Aorta (tissue), 5 donors: ENCODE data around the gene AHDC1. TPM values are rescaled to one million over a fixed set of nuclear protein-coding genes. Genes with fewer than 3 reads are reported as not detected.

Experiments
- ATAC-seq: fragments of 200-7000 bp; cut with Tn5 transposase; one replicate; pipeline ENCODE4 v1.9.1; 2022; ENCODE audit warnings: moderate library complexity; ENCODE audit not compliant: low FRiP score
- DNase-seq, 2 donors: peaks; one replicate each; pipeline ENCODE4 v3.0.0-alpha.2; 2020
- H3K27ac ChIP-seq, 2 donors: one replicate each; pipeline ENCODE4 v1.5.1; 2013; ENCODE audit warnings: low read length in 2 of 2, mild to moderate bottlenecking in 2 of 2, moderate library complexity in 2 of 2, control low read depth in 1 of 2, inconsistent platforms in 1 of 2, low read depth in 1 of 2
- H3K27me3 ChIP-seq, 2 donors: one replicate each; pipeline ENCODE4 v1.6.1; 2013; ENCODE audit warnings: control low read depth in 1 of 2, low read length in 1 of 2, mild to moderate bottlenecking in 1 of 2, moderate library complexity in 1 of 2; ENCODE audit not compliant: insufficient read depth in 2 of 2, control insufficient read depth in 1 of 2
- H3K36me3 ChIP-seq, 2 donors: one replicate each; pipeline ENCODE4 v1.6.1; 2013; ENCODE audit warnings: control low read depth in 1 of 2, low read length in 1 of 2, mild to moderate bottlenecking in 1 of 2; ENCODE audit not compliant: insufficient read depth in 2 of 2, control insufficient read depth in 1 of 2
- H3K4me1 ChIP-seq, 2 donors: one replicate each; pipeline ENCODE4 v1.6.1; 2013; ENCODE audit warnings: low read length in 2 of 2, control low read depth in 1 of 2, mild to moderate bottlenecking in 1 of 2, moderate library complexity in 1 of 2; ENCODE audit not compliant: insufficient read depth in 2 of 2, control insufficient read depth in 1 of 2
- H3K4me3 ChIP-seq, 2 donors: one replicate each; pipeline ENCODE4 v1.5.1; 2013; ENCODE audit warnings: low read length in 2 of 2, control low read depth in 1 of 2, mild to moderate bottlenecking in 1 of 2
- H3K9me3 ChIP-seq: one replicate; pipeline ENCODE4 v1.6.1; 2013; ENCODE audit warnings: mild to moderate bottlenecking, low read length; ENCODE audit not compliant: control insufficient read depth
- WGBS, 2 donors: extraction: QIAGEN DNeasy Blood & Tissue Kit; methylation state at CpG; one replicate each; pipeline ENCODE4 v1.1.7; 2013; 5-methylcytosine and 5-hydroxymethylcytosine counted together
- intact Hi-C, 2 donors: fragments of 100-400 bp; cut with DNase I; formaldehyde crosslinking; loops; one replicate each; pipeline versions ENCODE4 v1.14.2 to v1.15.0; 2022
- polyA plus RNA-seq, 2 donors: library from polyadenylated mRNA; stranded (reverse); fragments of 200-250 nt; gene quantifications; one replicate each; pipeline ENCODE4 v1.2.3, GENCODE V29; 2013
- total RNA-seq, 2 donors: library from RNA; stranded (reverse); fragmentation: NEBNext Ultra II Directional; extraction: Animal tissue kit (Norgen Biotek cat#: 25700); gene quantifications; one replicate each; pipeline ENCODE4 v1.2.1, GENCODE V29; 2021
- donor health status: healthy with polysubstance abuse.
- donor health status: Bipolar disorder and iron deficiency.
- donor health status: DM: no; HTN: no; CAD: no.
- donor health status: DM: no; HTN: no; CAD: no.
- donor health status: DM: yes; HTN: yes; CAD: no.

The AHDC1 gene
- total and polyA plus RNA-seq, 4 donors, result 7.8 to 89.1 (median 43.7) TPM

- Histone ChIP-seq H3K27ac (peak overlapping the region; percentile 44 to 89), H3K36me3 (no peaks in the 10 kb centered on the region), H3K27me3 (no peaks in the 10 kb centered on the region), H3K9me3 (no peaks in the 10 kb centered on the region), H3K4me3 (peak overlapping the region; percentile 89 to 90), H3K4me1 (no peaks in the 10 kb centered on the region)
- DNase-seq (peak; percentile 78 to 90), ATAC-seq (peak; percentile 17)
- WGBS, 2 donors, result 1% methylated on average over 34 to 52 of the region's 54 CpGs
- intact Hi-C loops, result loop anchor here (2.0 to 10.0 kb wide), 5 partner anchors 34 to 185 kb away; partner anchors contain the start of gene WASF2 (in 2 of the 2)
Measured at GRCh38 chr1:27602462-27603308, 1.3 kb downstream of the AHDC1 start.

GRCh38 chr1:27601771-27602461, 2.0 kb downstream of the AHDC1 start:
- H3K27ac ChIP-seq, result peak overlapping the region; percentile 60 to 83
- WGBS, 2 donors, result 1 to 2% methylated on average over 20 to 23 of the region's 23 CpGs
- H3K36me3 ChIP-seq, result no peaks in the 10 kb centered on the region
- DNase-seq (peak; percentile 74 to 84), ATAC-seq (peak; percentile 51)
- no peaks in the 10 kb centered on the region for H3K4me1 ChIP-seq
- H3K4me3 ChIP-seq, result peak overlapping the region; percentile 89 to 90
- no peaks in the 10 kb centered on the region for H3K27me3 ChIP-seq
- intact Hi-C loops, result loop anchor here (2.0 to 10.0 kb wide), 5 partner anchors 33 to 185 kb away; partner anchors contain the start of gene WASF2 (in 2 of the 2)
- no peaks in the 10 kb centered on the region for H3K9me3 ChIP-seq

- ATAC-seq (no peak), DNase-seq (no peak)
- no peaks in the 10 kb centered on the region for H3K9me3 ChIP-seq
- no peaks in the 10 kb centered on the region for H3K27me3 ChIP-seq
- H3K27ac ChIP-seq, result peak overlapping the region; percentile 60 to 83
- intact Hi-C loops, result loop anchor here (2.0 to 10.0 kb wide), 3 partner anchors 45 to 184 kb away; partner anchors contain the start of gene WASF2 (in 1 of the 2)
- no peaks in the 10 kb centered on the region for H3K4me1 ChIP-seq
- H3K4me3 ChIP-seq, result peak overlapping the region in 1 of 2 donors; percentile 89
- no peaks in the 10 kb centered on the region for H3K36me3 ChIP-seq
Measured at GRCh38 chr1:27601321-27601770, 2.6 kb downstream of the AHDC1 start.

GRCh38 chr1:27600498-27601175, 3.3 kb downstream of the AHDC1 start:
- DNase-seq (no peak), ATAC-seq (no peak)
- Histone ChIP-seq H3K27ac (peak overlapping the region in 1 of 2 donors; percentile 18), H3K36me3 (no peaks in the 10 kb centered on the region), H3K4me3 (no peak overlapping the region), H3K4me1 (no peaks in the 10 kb centered on the region), H3K27me3 (no peaks in the 10 kb centered on the region), H3K9me3 (no peaks in the 10 kb centered on the region)
- intact Hi-C loops, result loop anchor here (2.0 to 10.0 kb wide), 3 partner anchors 44 to 183 kb away; partner anchors contain the start of gene WASF2 (in 1 of the 2)
- 43 to 49% methylated on average over 3 of the region's 3 CpGs for WGBS, 2 donors

GRCh38 chr1:27599605-27600497, 4.1 kb downstream of the AHDC1 start:
- ATAC-seq, result no peak
- intact Hi-C loops, result loop anchor here (2.0 to 10.0 kb wide), 4 partner anchors 23 to 183 kb away; partner anchors contain the start of gene WASF2 (in 1 of the 2)
- Histone ChIP-seq H3K27ac (peak overlapping the region in 1 of 2 donors; percentile 74), H3K4me3 (no peak overlapping the region), H3K27me3 (no peaks in the 10 kb centered on the region), H3K36me3 (no peaks in the 10 kb centered on the region), H3K4me1 (no peaks in the 10 kb centered on the region), H3K9me3 (no peaks in the 10 kb centered on the region)
- DNase-seq, result no peak
- 20 to 23% methylated on average over 9 of the region's 9 CpGs for WGBS, 2 donors

GRCh38 chr1:27598902-27599528, 4.9 kb downstream of the AHDC1 start:
- intact Hi-C loops, result loop anchor here in 1 of 2 donors (2.0 kb wide), 1 partner anchor 22 kb away; no protein-coding TSS in a partner anchor
- Histone ChIP-seq H3K27me3 (no peaks in the 10 kb centered on the region), H3K27ac (peak overlapping the region in 1 of 2 donors; percentile 74), H3K9me3 (no peaks in the 10 kb centered on the region), H3K4me3 (no peak overlapping the region), H3K36me3 (no peaks in the 10 kb centered on the region), H3K4me1 (no peaks in the 10 kb centered on the region)
- DNase-seq (peak; percentile 89 to 94), ATAC-seq (peak; percentile 79)
- WGBS, 2 donors, result 1 to 3% methylated on average over 4 to 6 of the region's 6 CpGs

- H3K36me3 ChIP-seq, result no peaks in the 10 kb centered on the region
- intact Hi-C loops, result loop anchor here in 1 of 2 donors (2.0 kb wide), 1 partner anchor 21 kb away; no protein-coding TSS in a partner anchor
- ATAC-seq (peak; percentile 37), DNase-seq (peak; percentile 89 to 90)
- H3K4me3 ChIP-seq, result no peak overlapping the region
- WGBS, 2 donors, result 5 to 10% methylated on average over 3 of the region's 3 CpGs
- H3K27me3 ChIP-seq, result no peaks in the 10 kb centered on the region
- no peaks in the 10 kb centered on the region for H3K4me1 ChIP-seq
- H3K9me3 ChIP-seq, result no peaks in the 10 kb centered on the region
- H3K27ac ChIP-seq, result peak overlapping the region in 1 of 2 donors; percentile 72
Measured at GRCh38 chr1:27598295-27598687, 5.7 kb downstream of the AHDC1 start.
